ENCODE measurements around the gene CARS1. TPM values are rescaled to one million over a fixed set of nuclear protein-coding genes. Genes with fewer than 3 reads are reported as not detected.

The CARS1 gene
- total and polyA plus RNA-seq, 2 of the 8 experiments (the other 6 are each of a cell fraction or from before 2014, with no cell fraction given) = 44.1 to 100 TPM

GRCh38 chr11:3102641-3102921, 45.4 kb upstream of the CARS1 start:
- Histone ChIP-seq H3K56ac (replicated peaks; ENCODE audit: insufficient read length, low read depth, low read length) (no peak overlapping the region), H3K23ac (ENCODE audit: insufficient read length) (no peak overlapping the region), H3K79me2 (ENCODE audit: control insufficient read depth in 1 of 2, insufficient read depth in 2 of 2, low read length in 2 of 2) (no peaks in the 10 kb centered on the region), H4K20me1 (replicated peaks in 1 of 2; ENCODE audit: control insufficient read depth in 1 of 2, insufficient read depth in 2 of 2, low read length in 2 of 2) (peaks cover 0 to 4% of the 10 kb centered on the region in 2 experiments), H3K18ac (ENCODE audit: extremely low read depth, low read length) (no peak overlapping the region), H2BK12ac (ENCODE audit: low read depth, low read length) (no peak overlapping the region), H3K4me2 (ENCODE audit: insufficient read depth in 1 of 2, low read depth in 2 of 2, low read length in 2 of 2) (no peak overlapping the region), H3K36me3 (ENCODE audit: control insufficient read depth in 2 of 4, insufficient read depth in 4 of 4, low read length in 3 of 4) (no peaks in the 10 kb centered on the region), H3K4ac (replicated peaks; ENCODE audit: insufficient read length, low read depth, low read length) (no peak overlapping the region), H4K8ac (ENCODE audit: extremely low read depth, insufficient read depth, low read length) (no peak overlapping the region), H3K9me3 (ENCODE audit: insufficient read depth in 2 of 2, low read depth in 1 of 2, low read length in 1 of 2) (no peaks in the 10 kb centered on the region), H2BK5ac (ENCODE audit: low read depth, low read length) (no peak overlapping the region), H2AFZ (ENCODE audit: low read length) (no peak overlapping the region), H3K23me2 (ENCODE audit: low read depth, low read length) (no peaks in the 10 kb centered on the region), H2BK15ac (ENCODE audit: low read length) (no peak overlapping the region), H2BK120ac (replicated peaks; ENCODE audit: low read depth, low read length) (no peak overlapping the region), H2BK20ac (ENCODE audit: low read length) (no peak overlapping the region), H4K5ac (ENCODE audit: insufficient read length, low read depth, low read length) (no peak overlapping the region), H3K79me1 (ENCODE audit: low read depth, low read length) (no peaks in the 10 kb centered on the region), H3K14ac (ENCODE audit: insufficient read length) (no peak overlapping the region), H3K4me1 (replicated peaks in 1 of 4; ENCODE audit: control insufficient read depth in 3 of 4, insufficient read depth in 4 of 4, low read length in 3 of 4) (peaks cover 0 to 8% (median 1%) of the 10 kb centered on the region in 4 experiments; a peak in 5 of 7 replicates), H4K91ac (replicated peaks; ENCODE audit: insufficient read length, low read length) (no peak overlapping the region), H3K4me3 (ENCODE audit: extremely low read depth in 1 of 4, insufficient read depth in 2 of 4, low read depth in 3 of 4, low read length in 4 of 4) (no peak overlapping the region), H3K9ac (replicated peaks in 1 of 4; ENCODE audit: extremely low read depth in 1 of 4, low read depth in 3 of 4, low read length in 3 of 4) (no peak overlapping the region), H2AK5ac (ENCODE audit: low read depth, low read length) (0 out of 2 replicates have a peak overlapping the region, but pooled peaks have one; percentile 53), H3K27me3 (replicated peaks in 1 of 4; ENCODE audit: control insufficient read depth in 3 of 4, extremely low read depth in 1 of 4, insufficient read depth in 3 of 4, low read length in 3 of 4) (no peaks in the 10 kb centered on the region), H3K27ac (ENCODE audit: low read depth, low read length) (no peak overlapping the region)
- DNase-seq (ENCODE audit: low read depth in 1 of 2, low spot score in 2 of 2) (no peak), FAIRE-seq (no peak)
- ChIA-PET CTCF (ENCODE audit: partially characterized antibody) (interaction anchor here (0.9 to 2.2 kb wide), 4 partner anchors 10 to 65 kb away, joined by 3 to 5 read pairs (median 3); no protein-coding TSS in a partner anchor), POLR2A (ENCODE audit: partially characterized antibody) (interaction anchor here (0.7 to 1.7 kb wide), 2 partner anchors 9 to 110 kb away, joined by 3 to 4 read pairs; partner anchors contain the start of gene NAP1L4)
- WGBS, 2 experiments (ENCODE audit: extremely low coverage in 1 of 2, insufficient coverage in 1 of 2, insufficient read length in 1 of 2, insufficient replicate concordance in 2 of 2, low coverage in 1 of 2, low lambda C conversion rate in 2 of 2, missing lambda C conversion rate in 1 of 2) = 88% methylated on average over 5 of the region's 5 CpGs; no CpG with 5 or more reads in 1 of the 2 experiments
- TF ChIP-seq SP2 (IDR thresholded peaks at IDR 0.05; ENCODE audit: low read length) (no peak), EP300 (IDR thresholded peaks at IDR 0.05; ENCODE audit: borderline replicate concordance in 1 of 2, low read depth in 2 of 2, low read length in 2 of 2) (no peak), EZH2 (IDR thresholded peaks at IDR 0.05; ENCODE audit: low read depth, low read length, severe bottlenecking) (no peak), TBP (IDR thresholded peaks at IDR 0.05; ENCODE audit: low read depth, low read length) (no peak), KDM1A (IDR thresholded peaks at IDR 0.05; ENCODE audit: borderline replicate concordance, low read length) (no peak), NRF1 (IDR thresholded peaks at IDR 0.05; ENCODE audit: low read depth, low read length) (no peak), CHD1 (IDR thresholded peaks at IDR 0.05; ENCODE audit: low read depth, low read length) (no peak), CBX5 (IDR thresholded peaks at IDR 0.05; ENCODE audit: low read depth, low read length) (no peak), TAF1 (IDR thresholded peaks at IDR 0.05; ENCODE audit: low read depth, low read length) (no peak), RNF2 (IDR thresholded peaks at IDR 0.05; ENCODE audit: borderline replicate concordance, low read depth, low read length, missing control alignments, poor library complexity, severe bottlenecking) (no peak)
- TF ChIP-seq, protein P1, sequence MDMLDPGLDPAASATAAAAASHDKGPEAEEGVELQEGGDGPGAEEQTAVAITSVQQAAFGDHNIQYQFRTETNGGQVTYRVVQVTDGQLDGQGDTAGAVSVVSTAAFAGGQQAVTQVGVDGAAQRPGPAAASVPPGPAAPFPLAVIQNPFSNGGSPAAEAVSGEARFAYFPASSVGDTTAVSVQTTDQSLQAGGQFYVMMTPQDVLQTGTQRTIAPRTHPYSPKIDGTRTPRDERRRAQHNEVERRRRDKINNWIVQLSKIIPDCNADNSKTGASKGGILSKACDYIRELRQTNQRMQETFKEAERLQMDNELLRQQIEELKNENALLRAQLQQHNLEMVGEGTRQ (IDR thresholded peaks at IDR 0.05; ENCODE audit: low read length) = no peak
